Neural cell (in vitro differentiated cells): ENCODE results near the gene FAM216B. TPM values are rescaled to one million over a fixed set of nuclear protein-coding genes. Genes with fewer than 3 reads are reported as not detected.

ENCODE experiments used
- H2AFZ ChIP-seq: fragments of 200-600, 300-800 bp; sonication (generic), shearing (Covaris generic); 2 replicates; pipeline ENCODE4 v1.6.0; 2014; ENCODE audit warnings: low read depth, mild to moderate bottlenecking, antibody characterized with exemption, low read length, moderate library complexity
- H3F3A ChIP-seq: fragments of 200-600 bp; shearing (Covaris generic); 2 replicates; pipeline ENCODE4 v1.6.1; 2016; ENCODE audit warnings: mild to moderate bottlenecking, moderate library complexity, mixed read lengths, antibody characterized with exemption, low read length; ENCODE audit not compliant: insufficient read depth, poor library complexity, severe bottlenecking
- H3K27ac ChIP-seq: fragments of 200-600, 300-800 bp; sonication (generic), shearing (Covaris generic); 2 replicates; pipeline ENCODE4 v1.5.1; 2014; ENCODE audit warnings: mild to moderate bottlenecking, low read length, moderate library complexity
- H3K27me3 ChIP-seq: fragments of 300-800, 200-600 bp; sonication (generic), shearing (Covaris generic); 2 replicates; pipeline ENCODE4 v1.6.0; 2014; ENCODE audit warnings: mild to moderate bottlenecking, low read depth, low read length, moderate library complexity; ENCODE audit not compliant: insufficient read depth
- H3K36me3 ChIP-seq: fragments of 300-800, 200-600 bp; sonication (generic), shearing (Covaris generic); 2 replicates; pipeline ENCODE4 v1.5.1; 2014; ENCODE audit warnings: mild to moderate bottlenecking, antibody characterized with exemption, low read length, moderate library complexity; ENCODE audit not compliant: insufficient read depth
- H3K4me2 ChIP-seq: fragments of 300-800, 200-600 bp; sonication (generic), shearing (Covaris generic); 2 replicates; pipeline ENCODE4 v1.6.0; 2014; ENCODE audit warnings: mild to moderate bottlenecking, low read length
- H3K4me3 ChIP-seq: fragments of 300-800, 200-600 bp; sonication (generic), shearing (Covaris generic); 2 replicates; pipeline ENCODE4 v1.5.1; 2014; ENCODE audit warnings: mild to moderate bottlenecking, low read length, moderate library complexity
- H3K79me2 ChIP-seq: fragments of 200-600 bp; shearing (Covaris generic); replicated peaks from 2 replicates; pipeline ENCODE4 v1.6.0; 2014; ENCODE audit warnings: mild to moderate bottlenecking, low read length, moderate library complexity; ENCODE audit not compliant: insufficient read depth
- H3K9ac ChIP-seq: fragments of 300-800, 200-600 bp; sonication (generic), shearing (Covaris generic); 2 replicates; pipeline ENCODE4 v1.6.1; 2016; ENCODE audit warnings: mild to moderate bottlenecking, low read length, mixed read lengths
- H3K9me2 ChIP-seq: fragments of 200-600 bp; shearing (Covaris generic); 2 replicates; pipeline ENCODE4 v1.6.1; 2016; ENCODE audit warnings: mild to moderate bottlenecking, low read length, mixed read lengths; ENCODE audit not compliant: insufficient read depth
- H3K9me3 ChIP-seq: fragments of 200-600, 300-800 bp; sonication (generic), shearing (Covaris generic); 2 replicates; pipeline ENCODE4 v1.6.1; 2016; ENCODE audit warnings: mild to moderate bottlenecking, mixed run types, low read length, moderate library complexity, mixed read lengths
- H4K20me1 ChIP-seq: fragments of 200-600 bp; shearing (Covaris generic); 2 replicates; pipeline ENCODE4 v1.6.1; 2016; ENCODE audit warnings: mild to moderate bottlenecking, mixed run types; ENCODE audit not compliant: insufficient read depth
- EP300 ChIP-seq: fragments of 450-650 bp; conservative IDR thresholded peaks from 2 replicates; pipeline ENCODE4 v1.6.1; 2014; ENCODE audit warnings: antibody characterized with exemption, mild to moderate bottlenecking, moderate library complexity; ENCODE audit not compliant: poor library complexity, severe bottlenecking
- EZH2 ChIP-seq: fragments of 200-600, 300-800 bp; shearing (Covaris generic), sonication (generic); IDR thresholded peaks from 2 replicates; pipeline ENCODE4 v1.6.1; 2014; ENCODE audit warnings: antibody characterized with exemption, low read length, borderline replicate concordance, mild to moderate bottlenecking; ENCODE audit not compliant: insufficient read depth, poor library complexity, severe bottlenecking
- MXI1 ChIP-seq: fragments of 450-650 bp; conservative IDR thresholded peaks from 2 replicates; pipeline ENCODE4 v1.6.1; 2014; ENCODE audit warnings: antibody characterized with exemption, mild to moderate bottlenecking; ENCODE audit not compliant: poor library complexity, severe bottlenecking
- POLR2AphosphoS5 ChIP-seq: IDR thresholded peaks from 2 replicates; pipeline ENCODE4 v1.6.1; 2012
- RAD21 ChIP-seq: fragments of 450-650 bp; conservative IDR thresholded peaks from 2 replicates; pipeline ENCODE4 v1.6.1; 2014; ENCODE audit warnings: antibody characterized with exemption, mild to moderate bottlenecking, moderate library complexity
- SMC3 ChIP-seq: fragments of 450-650 bp; conservative IDR thresholded peaks from 2 replicates; pipeline ENCODE4 v1.6.1; 2014; ENCODE audit warnings: antibody characterized with exemption, mild to moderate bottlenecking, moderate library complexity; ENCODE audit not compliant: poor library complexity
- TAF1 ChIP-seq: IDR thresholded peaks from 2 replicates; pipeline ENCODE4 v1.6.1; 2012; ENCODE audit warnings: low read depth
- polyA plus RNA-seq: library from polyadenylated mRNA; depleted of rRNA; stranded (reverse); fragments of >200 nt; gene quantifications from 2 replicates; pipeline ENCODE4 v1.2.3, GENCODE V29; 2014
- TF ChIP-seq, protein P1 (sequence below): IDR thresholded peaks from 2 replicates; pipeline ENCODE4 v1.6.1; 2012; ENCODE audit warnings: borderline replicate concordance
- TF ChIP-seq, protein P2 (sequence below): fragments of 450-650 bp; IDR thresholded peaks from 2 replicates; pipeline ENCODE4 v1.5.1; 2014; ENCODE audit warnings: antibody characterized with exemption, mild to moderate bottlenecking, moderate library complexity; ENCODE audit not compliant: poor library complexity, severe bottlenecking

Gene FAM216B
- polyA plus RNA-seq, 1 donor from 2014 or later = not detected

DNA sequence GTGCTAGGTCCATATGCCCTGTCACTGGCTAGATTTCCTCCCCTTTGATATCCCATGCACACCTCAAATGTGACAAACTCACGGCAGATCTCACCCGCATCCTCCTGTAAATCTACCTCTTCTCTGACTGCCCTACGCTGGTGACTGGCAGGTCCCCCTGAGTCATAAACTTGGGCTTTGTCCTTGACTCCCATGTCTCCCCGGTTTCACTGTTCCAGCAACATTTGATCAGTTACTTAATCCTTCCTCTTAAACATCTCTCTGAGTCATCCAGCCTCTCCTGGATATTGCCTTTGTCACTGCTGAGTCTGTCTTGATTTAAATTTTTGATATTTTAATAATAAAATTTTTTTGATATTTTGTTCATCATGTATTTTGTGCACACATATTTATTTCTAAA, 26.5 kb downstream of the FAM216B start:
- no peak overlapping the region for H3K9ac ChIP-seq
- H3K79me2 ChIP-seq = no peaks in the 10 kb centered on the region
- H4K20me1 ChIP-seq = no peaks in the 10 kb centered on the region
- no peak overlapping the region for H3K4me3 ChIP-seq
- H3K27me3 ChIP-seq = no peaks in the 10 kb centered on the region
- H3K9me3 ChIP-seq = no peaks in the 10 kb centered on the region
- no peak overlapping the region for H2AFZ ChIP-seq
- no peaks in the 10 kb centered on the region for H3F3A ChIP-seq
- H3K27ac ChIP-seq = no peak overlapping the region
- H3K9me2 ChIP-seq = no peaks in the 10 kb centered on the region
- H3K36me3 ChIP-seq = no peaks in the 10 kb centered on the region
- TF ChIP-seq RAD21 (no peak), SMC3 (no peak), EZH2 (no peak), TAF1 (no peak), MXI1 (no peak), POLR2AphosphoS5 (no peak), EP300 (no peak)
- TF ChIP-seq, protein P1, sequence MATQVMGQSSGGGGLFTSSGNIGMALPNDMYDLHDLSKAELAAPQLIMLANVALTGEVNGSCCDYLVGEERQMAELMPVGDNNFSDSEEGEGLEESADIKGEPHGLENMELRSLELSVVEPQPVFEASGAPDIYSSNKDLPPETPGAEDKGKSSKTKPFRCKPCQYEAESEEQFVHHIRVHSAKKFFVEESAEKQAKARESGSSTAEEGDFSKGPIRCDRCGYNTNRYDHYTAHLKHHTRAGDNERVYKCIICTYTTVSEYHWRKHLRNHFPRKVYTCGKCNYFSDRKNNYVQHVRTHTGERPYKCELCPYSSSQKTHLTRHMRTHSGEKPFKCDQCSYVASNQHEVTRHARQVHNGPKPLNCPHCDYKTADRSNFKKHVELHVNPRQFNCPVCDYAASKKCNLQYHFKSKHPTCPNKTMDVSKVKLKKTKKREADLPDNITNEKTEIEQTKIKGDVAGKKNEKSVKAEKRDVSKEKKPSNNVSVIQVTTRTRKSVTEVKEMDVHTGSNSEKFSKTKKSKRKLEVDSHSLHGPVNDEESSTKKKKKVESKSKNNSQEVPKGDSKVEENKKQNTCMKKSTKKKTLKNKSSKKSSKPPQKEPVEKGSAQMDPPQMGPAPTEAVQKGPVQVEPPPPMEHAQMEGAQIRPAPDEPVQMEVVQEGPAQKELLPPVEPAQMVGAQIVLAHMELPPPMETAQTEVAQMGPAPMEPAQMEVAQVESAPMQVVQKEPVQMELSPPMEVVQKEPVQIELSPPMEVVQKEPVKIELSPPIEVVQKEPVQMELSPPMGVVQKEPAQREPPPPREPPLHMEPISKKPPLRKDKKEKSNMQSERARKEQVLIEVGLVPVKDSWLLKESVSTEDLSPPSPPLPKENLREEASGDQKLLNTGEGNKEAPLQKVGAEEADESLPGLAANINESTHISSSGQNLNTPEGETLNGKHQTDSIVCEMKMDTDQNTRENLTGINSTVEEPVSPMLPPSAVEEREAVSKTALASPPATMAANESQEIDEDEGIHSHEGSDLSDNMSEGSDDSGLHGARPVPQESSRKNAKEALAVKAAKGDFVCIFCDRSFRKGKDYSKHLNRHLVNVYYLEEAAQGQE = no peak
- TF ChIP-seq, protein P2, sequence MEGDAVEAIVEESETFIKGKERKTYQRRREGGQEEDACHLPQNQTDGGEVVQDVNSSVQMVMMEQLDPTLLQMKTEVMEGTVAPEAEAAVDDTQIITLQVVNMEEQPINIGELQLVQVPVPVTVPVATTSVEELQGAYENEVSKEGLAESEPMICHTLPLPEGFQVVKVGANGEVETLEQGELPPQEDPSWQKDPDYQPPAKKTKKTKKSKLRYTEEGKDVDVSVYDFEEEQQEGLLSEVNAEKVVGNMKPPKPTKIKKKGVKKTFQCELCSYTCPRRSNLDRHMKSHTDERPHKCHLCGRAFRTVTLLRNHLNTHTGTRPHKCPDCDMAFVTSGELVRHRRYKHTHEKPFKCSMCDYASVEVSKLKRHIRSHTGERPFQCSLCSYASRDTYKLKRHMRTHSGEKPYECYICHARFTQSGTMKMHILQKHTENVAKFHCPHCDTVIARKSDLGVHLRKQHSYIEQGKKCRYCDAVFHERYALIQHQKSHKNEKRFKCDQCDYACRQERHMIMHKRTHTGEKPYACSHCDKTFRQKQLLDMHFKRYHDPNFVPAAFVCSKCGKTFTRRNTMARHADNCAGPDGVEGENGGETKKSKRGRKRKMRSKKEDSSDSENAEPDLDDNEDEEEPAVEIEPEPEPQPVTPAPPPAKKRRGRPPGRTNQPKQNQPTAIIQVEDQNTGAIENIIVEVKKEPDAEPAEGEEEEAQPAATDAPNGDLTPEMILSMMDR = no peak
- no peak overlapping the region for H3K4me2 ChIP-seq

DNA sequence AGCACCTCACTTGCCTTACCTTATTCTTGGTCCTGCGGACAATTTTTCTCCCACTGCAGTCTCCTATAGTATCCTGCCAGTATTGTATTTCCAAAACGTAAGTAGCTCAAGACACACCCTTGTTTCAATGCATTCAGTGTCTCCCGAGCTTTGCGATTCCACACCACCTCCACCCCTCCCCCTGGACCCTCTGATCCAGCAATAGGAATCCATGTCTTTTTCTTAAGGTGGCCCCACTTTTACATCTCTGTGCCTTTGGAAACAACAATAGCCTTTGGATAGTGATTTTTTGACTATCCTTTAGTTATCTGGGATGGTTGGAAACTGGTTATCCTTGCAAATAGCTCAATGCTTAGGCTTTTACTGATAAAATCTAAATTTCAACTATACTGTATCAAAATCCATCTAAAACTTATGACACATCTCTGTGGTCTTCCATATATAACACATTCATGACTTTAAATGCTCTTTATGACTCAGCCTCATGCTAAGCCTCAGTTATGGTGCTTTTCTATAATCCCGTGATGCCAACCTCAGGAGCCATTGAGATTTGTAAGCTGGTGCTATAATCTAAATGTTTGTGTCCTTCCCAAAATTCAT, 27.1 kb downstream of the FAM216B start:
- H3K79me2 ChIP-seq = no peaks in the 10 kb centered on the region
- no peak overlapping the region for H2AFZ ChIP-seq
- H3K4me2 ChIP-seq = no peak overlapping the region
- no peak overlapping the region for H3K27ac ChIP-seq
- no peaks in the 10 kb centered on the region for H4K20me1 ChIP-seq
- no peaks in the 10 kb centered on the region for H3K9me2 ChIP-seq
- H3K9ac ChIP-seq = no peak overlapping the region
- TF ChIP-seq TAF1 (no peak), EZH2 (no peak), MXI1 (no peak), POLR2AphosphoS5 (no peak), RAD21 (no peak), EP300 (no peak), SMC3 (no peak)
- TF ChIP-seq, protein P2 = no peak
- TF ChIP-seq, protein P1 = no peak
- H3F3A ChIP-seq = no peaks in the 10 kb centered on the region
- H3K4me3 ChIP-seq = no peak overlapping the region
- no peaks in the 10 kb centered on the region for H3K9me3 ChIP-seq
- no peaks in the 10 kb centered on the region for H3K27me3 ChIP-seq
- no peaks in the 10 kb centered on the region for H3K36me3 ChIP-seq
